HEK293 (cell line): ENCODE measurements around the gene COL9A1.

Experiments
- KLF16 ChIP-seq: fragments of 450-650 bp; formaldehyde crosslinking; IDR thresholded peaks from 2 replicates; pipeline ENCODE4 v1.5.1; 2017; ENCODE audit warnings: missing biosample characterization, missing genetic modification characterization
- MEIS1 ChIP-seq: sonication (generic); formaldehyde crosslinking; IDR thresholded peaks from 2 replicates; pipeline ENCODE4 v1.8.1; 2022; ENCODE audit warnings: missing genetic modification reagents, mild to moderate bottlenecking, borderline replicate concordance
- ZBTB10 ChIP-seq: fragments of 450-650 bp; formaldehyde crosslinking; IDR thresholded peaks from 2 replicates; pipeline ENCODE4 v1.5.1; 2016; ENCODE audit warnings: missing biosample characterization, missing genetic modification characterization
- ZNF416 ChIP-seq: fragments of 450-650 bp; formaldehyde crosslinking; IDR thresholded peaks from 2 replicates; pipeline ENCODE4 v1.5.1; 2016; ENCODE audit warnings: missing biosample characterization, missing genetic modification characterization
- ZNF707 ChIP-seq: fragments of 450-650 bp; formaldehyde crosslinking; IDR thresholded peaks from 2 replicates; pipeline ENCODE4 v1.5.1; 2016; ENCODE audit warnings: missing biosample characterization, missing genetic modification characterization
- TF ChIP-seq, protein P1 (sequence below): fragments of 450-650 bp; formaldehyde crosslinking; IDR thresholded peaks from 2 replicates; pipeline ENCODE4 v1.5.1; 2017; ENCODE audit warnings: missing biosample characterization, missing genetic modification characterization
- TF ChIP-seq, protein P2 (sequence below): fragments of 450-650 bp; formaldehyde crosslinking; IDR thresholded peaks from 2 replicates; pipeline ENCODE4 v1.5.1; 2016; ENCODE audit warnings: missing biosample characterization, missing genetic modification characterization
- TF ChIP-seq, protein P3 (sequence below): fragments of 450-650 bp; formaldehyde crosslinking; conservative IDR thresholded peaks from 2 replicates; pipeline ENCODE4 v1.5.1; 2016; ENCODE audit warnings: low read depth, missing biosample characterization, missing genetic modification characterization
- TF ChIP-seq, protein P4 (sequence below): fragments of 450-650 bp; formaldehyde crosslinking; IDR thresholded peaks from 2 replicates; pipeline ENCODE4 v1.5.1; 2016; ENCODE audit warnings: missing biosample characterization, missing genetic modification characterization
- TF ChIP-seq, protein P5 (sequence below): fragments of 450-650 bp; IDR thresholded peaks from 2 replicates; pipeline ENCODE4 v1.5.1; 2018; ENCODE audit warnings: missing biosample characterization, mild to moderate bottlenecking, missing genetic modification characterization

DNA sequence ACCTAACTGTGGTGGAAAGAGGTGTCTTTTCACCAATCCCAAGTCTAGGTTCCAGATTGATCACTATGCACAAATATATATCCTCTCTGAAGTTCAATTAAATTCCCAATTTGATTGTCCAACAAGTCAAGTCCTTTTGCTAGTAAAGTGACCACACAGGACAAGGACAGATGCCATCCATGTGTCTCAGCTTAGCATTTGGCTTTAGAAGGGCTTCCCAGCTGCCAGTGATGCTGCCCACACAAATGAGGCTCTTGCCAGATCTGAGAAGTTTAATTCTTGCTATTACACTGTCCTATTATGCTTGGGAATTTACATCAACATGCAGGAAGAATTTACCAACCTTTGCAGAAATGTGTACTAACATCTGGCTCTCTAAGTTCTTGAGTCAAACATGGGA lies 108.5 kb downstream of the COL9A1 start:
- TF ChIP-seq, protein P1, sequence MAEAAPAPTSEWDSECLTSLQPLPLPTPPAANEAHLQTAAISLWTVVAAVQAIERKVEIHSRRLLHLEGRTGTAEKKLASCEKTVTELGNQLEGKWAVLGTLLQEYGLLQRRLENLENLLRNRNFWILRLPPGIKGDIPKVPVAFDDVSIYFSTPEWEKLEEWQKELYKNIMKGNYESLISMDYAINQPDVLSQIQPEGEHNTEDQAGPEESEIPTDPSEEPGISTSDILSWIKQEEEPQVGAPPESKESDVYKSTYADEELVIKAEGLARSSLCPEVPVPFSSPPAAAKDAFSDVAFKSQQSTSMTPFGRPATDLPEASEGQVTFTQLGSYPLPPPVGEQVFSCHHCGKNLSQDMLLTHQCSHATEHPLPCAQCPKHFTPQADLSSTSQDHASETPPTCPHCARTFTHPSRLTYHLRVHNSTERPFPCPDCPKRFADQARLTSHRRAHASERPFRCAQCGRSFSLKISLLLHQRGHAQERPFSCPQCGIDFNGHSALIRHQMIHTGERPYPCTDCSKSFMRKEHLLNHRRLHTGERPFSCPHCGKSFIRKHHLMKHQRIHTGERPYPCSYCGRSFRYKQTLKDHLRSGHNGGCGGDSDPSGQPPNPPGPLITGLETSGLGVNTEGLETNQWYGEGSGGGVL (tag by site-specific recombination) = no peak
- no peak for TF ChIP-seq ZNF707
- TF ChIP-seq ZBTB10 (tag by site-specific recombination) = no peak
- TF ChIP-seq, protein P2, sequence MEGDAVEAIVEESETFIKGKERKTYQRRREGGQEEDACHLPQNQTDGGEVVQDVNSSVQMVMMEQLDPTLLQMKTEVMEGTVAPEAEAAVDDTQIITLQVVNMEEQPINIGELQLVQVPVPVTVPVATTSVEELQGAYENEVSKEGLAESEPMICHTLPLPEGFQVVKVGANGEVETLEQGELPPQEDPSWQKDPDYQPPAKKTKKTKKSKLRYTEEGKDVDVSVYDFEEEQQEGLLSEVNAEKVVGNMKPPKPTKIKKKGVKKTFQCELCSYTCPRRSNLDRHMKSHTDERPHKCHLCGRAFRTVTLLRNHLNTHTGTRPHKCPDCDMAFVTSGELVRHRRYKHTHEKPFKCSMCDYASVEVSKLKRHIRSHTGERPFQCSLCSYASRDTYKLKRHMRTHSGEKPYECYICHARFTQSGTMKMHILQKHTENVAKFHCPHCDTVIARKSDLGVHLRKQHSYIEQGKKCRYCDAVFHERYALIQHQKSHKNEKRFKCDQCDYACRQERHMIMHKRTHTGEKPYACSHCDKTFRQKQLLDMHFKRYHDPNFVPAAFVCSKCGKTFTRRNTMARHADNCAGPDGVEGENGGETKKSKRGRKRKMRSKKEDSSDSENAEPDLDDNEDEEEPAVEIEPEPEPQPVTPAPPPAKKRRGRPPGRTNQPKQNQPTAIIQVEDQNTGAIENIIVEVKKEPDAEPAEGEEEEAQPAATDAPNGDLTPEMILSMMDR (tag by site-specific recombination) = no peak
- TF ChIP-seq MEIS1 (CRISPR knock-in tag) = no peak
- TF ChIP-seq, protein P3, sequence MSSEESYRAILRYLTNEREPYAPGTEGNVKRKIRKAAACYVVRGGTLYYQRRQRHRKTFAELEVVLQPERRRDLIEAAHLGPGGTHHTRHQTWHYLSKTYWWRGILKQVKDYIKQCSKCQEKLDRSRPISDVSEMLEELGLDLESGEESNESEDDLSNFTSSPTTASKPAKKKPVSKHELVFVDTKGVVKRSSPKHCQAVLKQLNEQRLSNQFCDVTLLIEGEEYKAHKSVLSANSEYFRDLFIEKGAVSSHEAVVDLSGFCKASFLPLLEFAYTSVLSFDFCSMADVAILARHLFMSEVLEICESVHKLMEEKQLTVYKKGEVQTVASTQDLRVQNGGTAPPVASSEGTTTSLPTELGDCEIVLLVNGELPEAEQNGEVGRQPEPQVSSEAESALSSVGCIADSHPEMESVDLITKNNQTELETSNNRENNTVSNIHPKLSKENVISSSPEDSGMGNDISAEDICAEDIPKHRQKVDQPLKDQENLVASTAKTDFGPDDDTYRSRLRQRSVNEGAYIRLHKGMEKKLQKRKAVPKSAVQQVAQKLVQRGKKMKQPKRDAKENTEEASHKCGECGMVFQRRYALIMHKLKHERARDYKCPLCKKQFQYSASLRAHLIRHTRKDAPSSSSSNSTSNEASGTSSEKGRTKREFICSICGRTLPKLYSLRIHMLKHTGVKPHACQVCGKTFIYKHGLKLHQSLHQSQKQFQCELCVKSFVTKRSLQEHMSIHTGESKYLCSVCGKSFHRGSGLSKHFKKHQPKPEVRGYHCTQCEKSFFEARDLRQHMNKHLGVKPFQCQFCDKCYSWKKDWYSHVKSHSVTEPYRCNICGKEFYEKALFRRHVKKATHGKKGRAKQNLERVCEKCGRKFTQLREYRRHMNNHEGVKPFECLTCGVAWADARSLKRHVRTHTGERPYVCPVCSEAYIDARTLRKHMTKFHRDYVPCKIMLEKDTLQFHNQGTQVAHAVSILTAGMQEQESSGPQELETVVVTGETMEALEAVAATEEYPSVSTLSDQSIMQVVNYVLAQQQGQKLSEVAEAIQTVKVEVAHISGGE (tag by site-specific recombination) = no peak
- TF ChIP-seq, protein P4, sequence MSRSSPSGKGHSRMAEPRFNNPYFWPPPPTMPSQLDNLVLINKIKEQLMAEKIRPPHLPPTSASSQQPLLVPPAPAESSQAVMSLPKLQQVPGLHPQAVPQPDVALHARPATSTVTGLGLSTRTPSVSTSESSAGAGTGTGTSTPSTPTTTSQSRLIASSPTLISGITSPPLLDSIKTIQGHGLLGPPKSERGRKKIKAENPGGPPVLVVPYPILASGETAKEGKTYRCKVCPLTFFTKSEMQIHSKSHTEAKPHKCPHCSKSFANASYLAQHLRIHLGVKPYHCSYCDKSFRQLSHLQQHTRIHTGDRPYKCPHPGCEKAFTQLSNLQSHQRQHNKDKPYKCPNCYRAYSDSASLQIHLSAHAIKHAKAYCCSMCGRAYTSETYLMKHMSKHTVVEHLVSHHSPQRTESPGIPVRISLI (tag by site-specific recombination) = no peak
- no peak for TF ChIP-seq ZNF416 (tag by site-specific recombination)
- TF ChIP-seq KLF16 (tag by site-specific recombination) = no peak
- TF ChIP-seq, protein P5, sequence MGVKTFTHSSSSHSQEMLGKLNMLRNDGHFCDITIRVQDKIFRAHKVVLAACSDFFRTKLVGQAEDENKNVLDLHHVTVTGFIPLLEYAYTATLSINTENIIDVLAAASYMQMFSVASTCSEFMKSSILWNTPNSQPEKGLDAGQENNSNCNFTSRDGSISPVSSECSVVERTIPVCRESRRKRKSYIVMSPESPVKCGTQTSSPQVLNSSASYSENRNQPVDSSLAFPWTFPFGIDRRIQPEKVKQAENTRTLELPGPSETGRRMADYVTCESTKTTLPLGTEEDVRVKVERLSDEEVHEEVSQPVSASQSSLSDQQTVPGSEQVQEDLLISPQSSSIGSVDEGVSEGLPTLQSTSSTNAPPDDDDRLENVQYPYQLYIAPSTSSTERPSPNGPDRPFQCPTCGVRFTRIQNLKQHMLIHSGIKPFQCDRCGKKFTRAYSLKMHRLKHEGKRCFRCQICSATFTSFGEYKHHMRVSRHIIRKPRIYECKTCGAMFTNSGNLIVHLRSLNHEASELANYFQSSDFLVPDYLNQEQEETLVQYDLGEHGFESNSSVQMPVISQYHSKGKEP (tag by site-specific recombination) = no peak
